NB4 (cell line): ENCODE results near the gene FRYL.

Experiments used
- CTCF ChIP-seq: IDR thresholded peaks from one replicate; pipeline ENCODE4 v1.5.1; 2012; ENCODE audit warnings: low read depth, low read length
- MAX ChIP-seq: IDR thresholded peaks from 2 replicates; pipeline ENCODE4 v1.6.1; 2011; ENCODE audit warnings: low read depth, low read length

DNA sequence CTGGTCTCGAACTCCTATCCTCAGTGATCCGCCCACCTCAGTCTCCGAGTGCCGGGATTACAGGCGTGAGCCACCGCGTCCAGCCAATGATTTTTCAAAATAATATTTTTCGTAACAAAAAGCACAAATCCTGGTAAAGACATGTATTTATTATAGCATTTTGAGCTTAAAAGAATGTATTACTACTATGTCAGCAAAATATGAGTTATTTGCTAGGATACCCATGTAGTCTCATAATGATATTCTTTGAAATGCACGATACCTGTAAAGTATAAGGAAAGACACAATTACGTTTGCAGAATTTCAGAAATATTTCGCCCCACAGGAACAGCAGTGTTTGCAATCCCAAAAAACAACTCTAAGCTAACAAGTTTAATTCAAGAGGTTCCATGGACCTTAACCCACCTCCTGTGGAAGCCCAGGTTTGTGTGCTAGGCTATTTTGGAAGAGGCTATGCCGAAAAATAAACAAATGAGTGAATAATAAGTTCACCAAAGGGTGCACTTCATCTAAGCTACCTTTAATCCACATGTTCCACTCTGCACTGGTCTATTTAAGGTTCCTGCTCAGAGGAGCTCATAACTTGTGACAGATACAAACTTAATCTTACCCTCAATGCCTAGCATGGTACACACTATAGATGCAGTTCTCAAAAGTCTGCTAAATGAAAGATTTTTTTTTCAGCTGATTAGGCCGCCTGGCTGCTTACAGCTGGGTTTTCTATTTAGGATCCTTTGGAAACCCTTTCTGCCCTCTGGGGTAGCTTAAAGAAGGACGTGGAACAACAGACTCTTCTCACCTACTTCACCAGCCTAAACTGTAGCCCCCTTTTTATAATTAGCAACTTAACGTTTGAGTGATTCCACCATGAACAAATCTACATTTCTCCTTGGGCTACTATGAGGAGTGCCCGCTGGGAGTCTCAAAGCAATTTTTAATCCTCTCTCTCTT, 5.0 kb downstream of the FRYL start:
- TF ChIP-seq CTCF = no peak
- no peak for TF ChIP-seq MAX
